ENCODE measurements around the gene CIB2. TPM values are rescaled to one million over a fixed set of nuclear protein-coding genes. Genes with fewer than 3 reads are reported as not detected.

The CIB2 gene
- polyA plus RNA-seq, 1 of the 3 experiments (the other 2 are of a cell fraction): 39.6 TPM

GRCh38 chr15:78107471-78107870 is 23.8 kb downstream of the CIB2 start (continued):
- no peak for TF ChIP-seq TAF1 (IDR thresholded peaks at IDR 0.05; ENCODE audit: borderline replicate concordance, low read depth, low read length)
- TF ChIP-seq, protein P1, sequence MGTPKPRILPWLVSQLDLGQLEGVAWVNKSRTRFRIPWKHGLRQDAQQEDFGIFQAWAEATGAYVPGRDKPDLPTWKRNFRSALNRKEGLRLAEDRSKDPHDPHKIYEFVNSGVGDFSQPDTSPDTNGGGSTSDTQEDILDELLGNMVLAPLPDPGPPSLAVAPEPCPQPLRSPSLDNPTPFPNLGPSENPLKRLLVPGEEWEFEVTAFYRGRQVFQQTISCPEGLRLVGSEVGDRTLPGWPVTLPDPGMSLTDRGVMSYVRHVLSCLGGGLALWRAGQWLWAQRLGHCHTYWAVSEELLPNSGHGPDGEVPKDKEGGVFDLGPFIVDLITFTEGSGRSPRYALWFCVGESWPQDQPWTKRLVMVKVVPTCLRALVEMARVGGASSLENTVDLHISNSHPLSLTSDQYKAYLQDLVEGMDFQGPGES (IDR thresholded peaks at IDR 0.05; ENCODE audit: low read depth, low read length): no peak

- 88% methylated on average over 13 of the region's 16 CpGs for WGBS (ENCODE audit: low lambda C conversion rate)
- no peaks in the 10 kb centered on the region for H3K79me2 ChIP-seq (ENCODE audit: insufficient read depth)
- H3K9me3 ChIP-seq: no peaks in the 10 kb centered on the region
- H3K9ac ChIP-seq: no peak overlapping the region
- no peak for DNase-seq
- no peak overlapping the region for H3K27ac ChIP-seq (ENCODE audit: low read depth in 2 of 2, low read length in 1 of 2)
- H3K4me1 ChIP-seq (ENCODE audit: control insufficient read depth in 1 of 2, insufficient read depth in 2 of 2, low read depth in 1 of 2, low read length in 1 of 2): no peaks in the 10 kb centered on the region; a peak in 1 of 4 replicates
- H2AFZ ChIP-seq (ENCODE audit: low read depth): no peak overlapping the region
- no peaks in the 10 kb centered on the region for H4K20me1 ChIP-seq (ENCODE audit: insufficient read depth)
- H3F3A ChIP-seq (replicated peaks; ENCODE audit: insufficient read depth): no peaks in the 10 kb centered on the region
- no peak overlapping the region for H3K4me3 ChIP-seq (ENCODE audit: low read depth in 2 of 2, low read length in 1 of 2)
- TF ChIP-seq SMC3 (IDR thresholded peaks at IDR 0.05; ENCODE audit: low read depth, low read length) (no peak), SIN3A (IDR thresholded peaks at IDR 0.05; ENCODE audit: borderline replicate concordance, low read depth, low read length) (no peak), JUND (IDR thresholded peaks at IDR 0.05) (no peak), NRF1 (IDR thresholded peaks at IDR 0.05; ENCODE audit: low read depth, low read length) (no peak)
- TF ChIP-seq, protein P2, sequence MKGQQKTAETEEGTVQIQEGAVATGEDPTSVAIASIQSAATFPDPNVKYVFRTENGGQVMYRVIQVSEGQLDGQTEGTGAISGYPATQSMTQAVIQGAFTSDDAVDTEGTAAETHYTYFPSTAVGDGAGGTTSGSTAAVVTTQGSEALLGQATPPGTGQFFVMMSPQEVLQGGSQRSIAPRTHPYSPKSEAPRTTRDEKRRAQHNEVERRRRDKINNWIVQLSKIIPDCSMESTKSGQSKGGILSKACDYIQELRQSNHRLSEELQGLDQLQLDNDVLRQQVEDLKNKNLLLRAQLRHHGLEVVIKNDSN (IDR thresholded peaks at IDR 0.05; ENCODE audit: borderline replicate concordance, low read depth): no peak
- TF ChIP-seq, protein P3, sequence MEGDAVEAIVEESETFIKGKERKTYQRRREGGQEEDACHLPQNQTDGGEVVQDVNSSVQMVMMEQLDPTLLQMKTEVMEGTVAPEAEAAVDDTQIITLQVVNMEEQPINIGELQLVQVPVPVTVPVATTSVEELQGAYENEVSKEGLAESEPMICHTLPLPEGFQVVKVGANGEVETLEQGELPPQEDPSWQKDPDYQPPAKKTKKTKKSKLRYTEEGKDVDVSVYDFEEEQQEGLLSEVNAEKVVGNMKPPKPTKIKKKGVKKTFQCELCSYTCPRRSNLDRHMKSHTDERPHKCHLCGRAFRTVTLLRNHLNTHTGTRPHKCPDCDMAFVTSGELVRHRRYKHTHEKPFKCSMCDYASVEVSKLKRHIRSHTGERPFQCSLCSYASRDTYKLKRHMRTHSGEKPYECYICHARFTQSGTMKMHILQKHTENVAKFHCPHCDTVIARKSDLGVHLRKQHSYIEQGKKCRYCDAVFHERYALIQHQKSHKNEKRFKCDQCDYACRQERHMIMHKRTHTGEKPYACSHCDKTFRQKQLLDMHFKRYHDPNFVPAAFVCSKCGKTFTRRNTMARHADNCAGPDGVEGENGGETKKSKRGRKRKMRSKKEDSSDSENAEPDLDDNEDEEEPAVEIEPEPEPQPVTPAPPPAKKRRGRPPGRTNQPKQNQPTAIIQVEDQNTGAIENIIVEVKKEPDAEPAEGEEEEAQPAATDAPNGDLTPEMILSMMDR (IDR thresholded peaks at IDR 0.05): no peak
- H3K27me3 ChIP-seq (ENCODE audit: insufficient read depth): no peaks in the 10 kb centered on the region
- H3K36me3 ChIP-seq (replicated peaks in 1 of 2; ENCODE audit: control insufficient read depth in 1 of 2, insufficient read depth in 2 of 2, low read length in 1 of 2): no peaks in the 10 kb centered on the region
- no peak overlapping the region for H3K4me2 ChIP-seq
- CTCF ChIA-PET: interaction anchor here (1.2 to 8.8 kb wide), 3 partner anchors 107 to 147 kb away, joined by 3 to 175 read pairs (median 63); no protein-coding TSS in a partner anchor
- POLR2A ChIA-PET: no interaction called here
- H3K9me2 ChIP-seq: no peaks in the 10 kb centered on the region
These were observed 25.6 kb downstream of the CIB2 start for GRCh38 chr15:78105476-78106241.
